Trophoblast cell (in vitro differentiated cells and primary cell): Measurements from ENCODE around the gene C1QTNF9B.
A peak's percentile ranks its signal among the peaks of the same experiment; 100 is the strongest.

ENCODE experiments used
- DNase-seq, 2 donors: peaks; one replicate each; pipeline ENCODE4 v3.0.0-alpha.2; 2016
- H2AFZ ChIP-seq: 2 replicates; pipeline ENCODE4 v1.6.1; 2013; ENCODE audit warnings: low read length, moderate library complexity, mild to moderate bottlenecking; ENCODE audit not compliant: insufficient read depth, poor library complexity
- H2AK5ac ChIP-seq: 2 replicates; pipeline ENCODE4 v1.6.1; 2013; ENCODE audit warnings: mild to moderate bottlenecking, low read length
- H2BK120ac ChIP-seq: 2 replicates; pipeline ENCODE4 v1.6.1; 2013; ENCODE audit warnings: low read length, mild to moderate bottlenecking, moderate library complexity; ENCODE audit not compliant: insufficient read depth, poor library complexity
- H2BK12ac ChIP-seq: 2 replicates; pipeline ENCODE4 v1.6.1; 2013; ENCODE audit warnings: mild to moderate bottlenecking, low read length, moderate library complexity
- H2BK5ac ChIP-seq: 2 replicates; pipeline ENCODE4 v1.6.1; 2013; ENCODE audit warnings: low read length, low read depth, moderate library complexity, mild to moderate bottlenecking; ENCODE audit not compliant: poor library complexity
- H3K14ac ChIP-seq: 2 replicates; pipeline ENCODE4 v1.6.1; 2013; ENCODE audit warnings: mild to moderate bottlenecking, low read length
- H3K18ac ChIP-seq: 2 replicates; pipeline ENCODE4 v1.6.1; 2013; ENCODE audit warnings: mild to moderate bottlenecking, low read length
- H3K23ac ChIP-seq: 2 replicates; pipeline ENCODE4 v1.6.1; 2013; ENCODE audit warnings: low read length
- H3K27ac ChIP-seq: 2 replicates; pipeline ENCODE4 v1.5.1; 2013; ENCODE audit warnings: low read depth, mild to moderate bottlenecking, inconsistent platforms, low read length, moderate library complexity
- H3K27me3 ChIP-seq: 2 replicates; pipeline ENCODE4 v1.6.1; 2013; ENCODE audit warnings: inconsistent platforms, mild to moderate bottlenecking, low read length, moderate library complexity; ENCODE audit not compliant: insufficient read depth
- H3K36me3 ChIP-seq, 2 experiments: 1 replicate in 1 of 2; 2 replicates in 1 of 2; pipeline ENCODE4 v1.6.1; 2013; ENCODE audit warnings: low read length in 2 of 2, mild to moderate bottlenecking in 2 of 2, moderate library complexity in 1 of 2; ENCODE audit not compliant: insufficient read depth in 2 of 2, control insufficient read depth in 1 of 2
- H3K4ac ChIP-seq: 2 replicates; pipeline ENCODE4 v1.6.1; 2013; ENCODE audit warnings: low read depth, mild to moderate bottlenecking, low read length, moderate library complexity
- H3K4me1 ChIP-seq, 2 experiments: 1 replicate in 1 of 2; 2 replicates in 1 of 2; pipeline ENCODE4 v1.6.1; 2013; ENCODE audit warnings: low read length in 2 of 2, mild to moderate bottlenecking in 2 of 2, moderate library complexity in 1 of 2; ENCODE audit not compliant: insufficient read depth in 2 of 2, control insufficient read depth in 1 of 2
- H3K4me2 ChIP-seq: 2 replicates; pipeline ENCODE4 v1.6.1; 2013; ENCODE audit warnings: inconsistent platforms, mild to moderate bottlenecking, low read length, moderate library complexity
- H3K4me3 ChIP-seq: 2 replicates; pipeline ENCODE4 v1.5.1; 2013; ENCODE audit warnings: mild to moderate bottlenecking, low read depth, low read length, inconsistent platforms
- H3K79me1 ChIP-seq: one replicate; pipeline ENCODE4 v1.6.1; 2013; ENCODE audit warnings: low read length
- H3K79me2 ChIP-seq: 2 replicates; pipeline ENCODE4 v1.6.1; 2013; ENCODE audit warnings: low read length, mild to moderate bottlenecking; ENCODE audit not compliant: control insufficient read depth, insufficient read depth, poor library complexity
- H3K9ac ChIP-seq: 2 replicates; pipeline ENCODE4 v1.6.1; 2013; ENCODE audit warnings: mild to moderate bottlenecking, low read length
- H3K9me3 ChIP-seq: 2 replicates; pipeline ENCODE4 v1.6.1; 2013; ENCODE audit warnings: low read depth, mild to moderate bottlenecking, control low read depth, inconsistent platforms, low read length; ENCODE audit not compliant: insufficient read depth
- H4K12ac ChIP-seq: 2 replicates; pipeline ENCODE4 v1.6.1; 2013; ENCODE audit warnings: low read depth, mild to moderate bottlenecking, low read length, moderate library complexity
- H4K8ac ChIP-seq: 2 replicates; pipeline ENCODE4 v1.6.1; 2013; ENCODE audit warnings: low read depth, mild to moderate bottlenecking, low read length, moderate library complexity
- H4K91ac ChIP-seq: one replicate; pipeline ENCODE4 v1.6.1; 2013; ENCODE audit warnings: low read depth, mild to moderate bottlenecking, low read length, moderate library complexity
- WGBS: extraction: QIAGEN DNeasy Blood & Tissue Kit; methylation state at CpG from one replicate; pipeline ENCODE4 v1.1.7; 2013; ENCODE audit warnings: missing lambda C conversion rate; ENCODE audit not compliant: insufficient read length, insufficient coverage; ENCODE audit errors: extremely low coverage; 5-methylcytosine and 5-hydroxymethylcytosine counted together

The C1QTNF9B gene

DNA sequence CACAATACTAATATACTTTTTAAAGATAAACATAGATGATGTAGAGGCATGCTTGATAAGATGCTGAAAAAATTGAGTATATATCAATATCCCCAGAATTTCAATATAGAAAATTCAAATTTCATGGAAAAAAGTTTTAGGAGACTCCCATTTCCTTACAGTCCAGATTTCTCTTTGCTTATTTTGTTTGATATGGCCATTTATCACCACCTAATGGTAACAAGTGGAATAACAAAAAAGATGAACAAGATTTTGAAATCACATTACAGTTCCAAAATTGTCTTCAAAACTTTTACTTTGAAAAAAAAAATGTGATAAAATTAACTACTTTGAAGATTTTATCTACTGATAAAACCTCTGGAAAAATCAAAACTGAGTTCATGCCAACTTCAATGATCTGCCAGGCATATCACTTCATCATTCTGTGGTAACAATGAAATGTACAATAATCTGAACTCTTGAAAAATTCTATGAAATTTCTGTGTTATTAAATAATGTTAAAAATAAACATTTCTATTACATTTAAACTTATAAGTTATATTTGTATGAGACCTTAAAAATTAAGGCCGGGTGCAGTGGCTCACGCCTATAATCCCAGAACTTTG is 25.6 kb downstream of the C1QTNF9B start:
- no peak overlapping the region for H2AK5ac ChIP-seq
- no peaks in the 10 kb centered on the region for H3K79me2 ChIP-seq
- peak in 1 of 2 donors; percentile 62 for DNase-seq
- no peak overlapping the region for H3K4me3 ChIP-seq
- H2BK12ac ChIP-seq = no peak overlapping the region
- H2AFZ ChIP-seq = no peak overlapping the region
- no peak overlapping the region for H3K4ac ChIP-seq
- no peak overlapping the region for H4K91ac ChIP-seq
- WGBS = no CpG with 5 or more reads among the region's 2 CpGs
- no peak overlapping the region for H3K27ac ChIP-seq
- peaks cover 0 to 1% of the 10 kb centered on the region in 2 experiments for H3K36me3 ChIP-seq
- H3K9me3 ChIP-seq = no peaks in the 10 kb centered on the region
- no peaks in the 10 kb centered on the region for H3K27me3 ChIP-seq
- no peak overlapping the region for H3K9ac ChIP-seq
- no peak overlapping the region for H2BK5ac ChIP-seq
- no peak overlapping the region for H2BK120ac ChIP-seq
- peaks cover 0 to 4% of the 10 kb centered on the region in 2 experiments for H3K4me1 ChIP-seq
- no peak overlapping the region for H4K12ac ChIP-seq
- H3K79me1 ChIP-seq = no peaks in the 10 kb centered on the region
- no peak overlapping the region for H3K14ac ChIP-seq
- no peak overlapping the region for H3K18ac ChIP-seq
- H3K4me2 ChIP-seq = no peak overlapping the region
- no peak overlapping the region for H4K8ac ChIP-seq
- no peak overlapping the region for H3K23ac ChIP-seq

DNA sequence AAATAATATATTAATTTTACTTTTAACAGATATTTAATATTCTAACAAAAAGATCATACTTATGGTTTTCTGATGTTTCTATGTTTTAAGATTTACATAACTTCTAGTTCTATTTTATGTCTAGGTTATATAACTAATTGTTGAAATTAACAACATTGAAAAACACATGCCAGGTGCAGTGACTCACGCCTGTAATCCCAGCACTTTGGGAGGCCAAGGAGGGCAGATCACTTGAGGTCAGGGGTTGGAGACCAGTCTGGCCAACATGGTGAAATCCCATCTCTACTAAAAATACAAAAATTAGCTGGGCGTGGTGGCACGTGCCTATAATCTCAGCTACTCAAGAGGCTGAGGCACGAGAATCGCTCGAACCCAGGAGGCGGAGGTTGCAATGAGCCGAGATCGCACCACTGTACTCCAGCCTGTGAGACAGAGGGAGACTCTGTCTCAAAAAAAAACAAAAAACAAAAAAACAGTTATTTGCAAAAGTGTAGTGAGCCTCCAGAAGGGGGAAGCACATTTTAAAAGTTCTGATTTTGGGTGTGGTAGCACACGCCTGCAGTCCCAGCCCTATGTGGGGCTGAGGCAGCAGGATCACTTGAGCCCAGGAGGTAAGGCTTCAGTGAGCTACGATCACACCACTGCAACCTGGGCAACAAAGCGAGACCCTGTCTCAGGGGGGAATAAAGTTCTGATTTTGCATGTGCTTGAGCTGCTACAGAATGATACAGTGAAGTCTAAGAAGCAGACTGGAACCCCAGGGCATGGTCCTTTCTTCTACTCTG is 26.8 kb downstream of the C1QTNF9B start:
- H2BK12ac ChIP-seq = no peak overlapping the region
- H3K79me1 ChIP-seq = no peaks in the 10 kb centered on the region
- H4K12ac ChIP-seq = no peak overlapping the region
- no peak overlapping the region for H3K9ac ChIP-seq
- no peak overlapping the region for H3K4me3 ChIP-seq
- H3K27ac ChIP-seq = no peak overlapping the region
- no peak overlapping the region for H3K4me2 ChIP-seq
- no peak overlapping the region for H2AK5ac ChIP-seq
- no peak overlapping the region for H3K4ac ChIP-seq
- H2BK120ac ChIP-seq = no peak overlapping the region
- no peaks in the 10 kb centered on the region for H3K27me3 ChIP-seq
- WGBS = no CpG with 5 or more reads among the region's 12 CpGs
- H3K14ac ChIP-seq = no peak overlapping the region
- H3K36me3 ChIP-seq = peaks cover 0 to 1% of the 10 kb centered on the region in 2 experiments
- H4K91ac ChIP-seq = no peak overlapping the region
- H3K9me3 ChIP-seq = no peaks in the 10 kb centered on the region
- H3K23ac ChIP-seq = no peak overlapping the region
- no peak overlapping the region for H2AFZ ChIP-seq
- H2BK5ac ChIP-seq = no peak overlapping the region
- H3K79me2 ChIP-seq = no peaks in the 10 kb centered on the region
- no peak overlapping the region for H4K8ac ChIP-seq
- peaks cover 3 to 7% of the 10 kb centered on the region in 2 experiments for H3K4me1 ChIP-seq
- no peak for DNase-seq
- no peak overlapping the region for H3K18ac ChIP-seq

DNA sequence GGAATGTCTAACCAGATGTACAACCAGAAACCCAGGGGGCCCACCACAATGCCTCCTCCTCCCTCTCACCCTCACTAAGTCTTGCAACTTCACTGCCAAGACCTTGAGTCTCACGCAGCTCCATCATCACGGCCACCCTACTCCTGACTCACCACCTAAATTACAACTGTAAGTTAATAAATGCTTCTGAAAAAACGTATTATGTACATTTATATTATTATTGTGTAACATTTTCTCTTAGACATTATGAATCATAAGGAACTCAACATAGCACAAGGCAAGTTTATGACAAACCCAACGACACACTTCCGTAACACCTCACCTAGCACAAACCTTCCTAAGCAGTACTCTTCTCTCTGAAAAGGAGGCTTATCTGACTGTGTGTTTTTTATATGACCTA is 28.8 kb downstream of the C1QTNF9B start:
- no peak overlapping the region for H3K4ac ChIP-seq
- no peak overlapping the region for H3K14ac ChIP-seq
- no peak overlapping the region for H4K12ac ChIP-seq
- no peak overlapping the region for H3K4me3 ChIP-seq
- no CpG with 5 or more reads among the region's 5 CpGs for WGBS
- no peaks in the 10 kb centered on the region for H3K9me3 ChIP-seq
- peaks cover 3 to 7% of the 10 kb centered on the region in 2 experiments for H3K4me1 ChIP-seq
- no peak overlapping the region for H3K27ac ChIP-seq
- no peak overlapping the region for H2BK120ac ChIP-seq
- no peak overlapping the region for H4K8ac ChIP-seq
- peaks cover 0 to 1% of the 10 kb centered on the region in 2 experiments for H3K36me3 ChIP-seq
- H3K18ac ChIP-seq = no peak overlapping the region
- H2BK12ac ChIP-seq = no peak overlapping the region
- no peak for DNase-seq
- no peak overlapping the region for H2AK5ac ChIP-seq
- no peaks in the 10 kb centered on the region for H3K79me2 ChIP-seq
- no peak overlapping the region for H3K4me2 ChIP-seq
- no peak overlapping the region for H2AFZ ChIP-seq
- H4K91ac ChIP-seq = no peak overlapping the region
- H2BK5ac ChIP-seq = no peak overlapping the region
- H3K27me3 ChIP-seq = no peaks in the 10 kb centered on the region
- no peak overlapping the region for H3K23ac ChIP-seq
- H3K79me1 ChIP-seq = no peaks in the 10 kb centered on the region
- H3K9ac ChIP-seq = no peak overlapping the region

DNA sequence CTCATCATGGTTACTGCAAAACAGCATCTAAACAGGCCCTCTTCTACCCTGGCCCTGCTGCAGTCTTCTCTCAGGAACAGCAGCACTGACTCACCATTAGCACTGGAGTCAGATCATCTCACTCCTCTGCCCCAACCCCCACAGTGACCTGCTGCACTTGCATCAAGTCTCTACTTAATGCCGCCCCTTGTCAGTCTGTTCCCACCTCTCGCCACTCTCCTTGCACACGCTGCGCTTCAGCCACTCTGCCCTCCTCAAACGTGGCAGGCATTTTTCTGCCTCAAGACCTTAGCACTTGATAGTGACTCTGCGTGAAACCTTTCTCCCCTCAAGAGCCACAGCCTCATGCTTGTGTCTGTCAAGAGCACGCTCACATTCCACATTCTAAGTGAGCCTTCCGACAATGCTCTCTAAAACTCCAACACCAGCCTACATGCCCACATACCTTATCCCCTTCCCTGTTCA is 30.2 kb downstream of the C1QTNF9B start:
- H3K79me1 ChIP-seq = no peaks in the 10 kb centered on the region
- no peak overlapping the region for H3K18ac ChIP-seq
- no peaks in the 10 kb centered on the region for H3K9me3 ChIP-seq
- H2BK5ac ChIP-seq = no peak overlapping the region
- no peak overlapping the region for H3K23ac ChIP-seq
- H2AFZ ChIP-seq = no peak overlapping the region
- peaks cover 3 to 7% of the 10 kb centered on the region in 2 experiments for H3K4me1 ChIP-seq
- no peak overlapping the region for H4K91ac ChIP-seq
- no peak overlapping the region for H3K27ac ChIP-seq
- H3K4ac ChIP-seq = no peak overlapping the region
- no peak overlapping the region for H3K9ac ChIP-seq
- no peak overlapping the region for H2AK5ac ChIP-seq
- no CpG with 5 or more reads among the region's 8 CpGs for WGBS
- H3K79me2 ChIP-seq = no peaks in the 10 kb centered on the region
- H3K27me3 ChIP-seq = no peaks in the 10 kb centered on the region
- no peak overlapping the region for H4K8ac ChIP-seq
- no peak for DNase-seq
- H4K12ac ChIP-seq = no peak overlapping the region
- peaks cover 0 to 1% of the 10 kb centered on the region in 2 experiments for H3K36me3 ChIP-seq
- H3K4me3 ChIP-seq = no peak overlapping the region
- no peak overlapping the region for H2BK120ac ChIP-seq
- H3K14ac ChIP-seq = no peak overlapping the region
- no peak overlapping the region for H2BK12ac ChIP-seq
- no peak overlapping the region for H3K4me2 ChIP-seq
